ENCODE measurements around the gene RFX4.

The RFX4 gene

GRCh38 chr12:106645074-106645421, 62.2 kb downstream of the RFX4 start:
- DNase-seq (ENCODE audit: low read depth): peak; percentile 7
- TF ChIP-seq CTCF (conservative IDR thresholded peaks at IDR 0.05; ENCODE audit: control insufficient read depth, insufficient read depth, low read depth, low read length): no peak
- H3K4me3 ChIP-seq (ENCODE audit: control insufficient read depth, low read depth, low read length): no peak overlapping the region

- no peak for TF ChIP-seq CTCF (conservative IDR thresholded peaks at IDR 0.05; ENCODE audit: control insufficient read depth, insufficient read depth, low read depth, low read length)
- DNase-seq (ENCODE audit: low read depth): no peak
Observed at GRCh38 chr12:106645465-106646330, 62.9 kb downstream of the RFX4 start.

GRCh38 chr12:106646472-106646871, 63.7 kb downstream of the RFX4 start:
- TF ChIP-seq CTCF (conservative IDR thresholded peaks at IDR 0.05; ENCODE audit: control insufficient read depth, insufficient read depth, low read depth, low read length): no peak
- DNase-seq (ENCODE audit: low read depth): no peak
- no peak overlapping the region for H3K4me3 ChIP-seq (ENCODE audit: control insufficient read depth, low read depth, low read length)

More at GRCh38 chr12:106645465-106646330, 62.9 kb downstream of the RFX4 start:
- no peak overlapping the region for H3K4me3 ChIP-seq (ENCODE audit: control insufficient read depth, low read depth, low read length)

- TF ChIP-seq CTCF (conservative IDR thresholded peaks at IDR 0.05; ENCODE audit: control insufficient read depth, insufficient read depth, low read depth, low read length): no peak
- no peak for DNase-seq (ENCODE audit: low read depth)
Observed at GRCh38 chr12:106647793-106648514, 65.2 kb downstream of the RFX4 start.

GRCh38 chr12:106648736-106649135, 65.9 kb downstream of the RFX4 start:
- H3K4me3 ChIP-seq (ENCODE audit: control insufficient read depth, low read depth, low read length): no peak overlapping the region
- peak; percentile 14 for DNase-seq (ENCODE audit: low read depth)
- no peak for TF ChIP-seq CTCF (conservative IDR thresholded peaks at IDR 0.05; ENCODE audit: control insufficient read depth, insufficient read depth, low read depth, low read length)

More at GRCh38 chr12:106647793-106648514, 65.2 kb downstream of the RFX4 start:
- H3K4me3 ChIP-seq (ENCODE audit: control insufficient read depth, low read depth, low read length): no peak overlapping the region

GRCh38 chr12:106651552-106651951, 68.7 kb downstream of the RFX4 start:
- no peak overlapping the region for H3K4me3 ChIP-seq (ENCODE audit: control insufficient read depth, low read depth, low read length)
- DNase-seq (ENCODE audit: low read depth): no peak
- no peak for TF ChIP-seq CTCF (conservative IDR thresholded peaks at IDR 0.05; ENCODE audit: control insufficient read depth, insufficient read depth, low read depth, low read length)
